KMS-11 (cell line): ENCODE measurements around the gene CCDC69.

Source experiments
- H2AFZ ChIP-seq: fragments of 200-600 bp; sonication (generic); 2 replicates; pipeline ENCODE4 v1.6.1; 2016; ENCODE audit warnings: antibody characterized with exemption, mixed run types, low read depth
- H3K27ac ChIP-seq: fragments of 200-600 bp; sonication (generic); 2 replicates; pipeline ENCODE4 v1.6.1; 2016; ENCODE audit warnings: mild to moderate bottlenecking, mixed run types
- H3K27me3 ChIP-seq: fragments of 200-600 bp; sonication (generic); 2 replicates; pipeline ENCODE4 v1.6.1; 2017; ENCODE audit warnings: mild to moderate bottlenecking, low read depth, mixed run types, moderate library complexity; ENCODE audit not compliant: insufficient read depth
- H3K36me3 ChIP-seq: fragments of 200-600 bp; sonication (generic); 2 replicates; pipeline ENCODE4 v1.6.1; 2017; ENCODE audit warnings: mild to moderate bottlenecking, mixed run types; ENCODE audit not compliant: insufficient read depth
- H3K4me1 ChIP-seq: fragments of 200-600 bp; sonication (generic); 2 replicates; pipeline ENCODE4 v1.6.1; 2016; ENCODE audit warnings: mild to moderate bottlenecking, low read depth, mixed run types; ENCODE audit not compliant: poor library complexity, severe bottlenecking
- H3K4me2 ChIP-seq: fragments of 200-600 bp; sonication (generic); 2 replicates; pipeline ENCODE4 v1.7.0; 2016; ENCODE audit warnings: mild to moderate bottlenecking, mixed run types
- H3K4me3 ChIP-seq: fragments of 200-600 bp; sonication (generic); IDR thresholded peaks from 2 replicates; pipeline ENCODE4 v1.6.1; 2017; ENCODE audit warnings: low read depth, low read length, mixed read lengths; ENCODE audit not compliant: insufficient read depth
- H3K79me2 ChIP-seq: fragments of 200-600 bp; sonication (generic); 2 replicates; pipeline ENCODE4 v1.6.1; 2016; ENCODE audit warnings: low read depth, mixed run types; ENCODE audit not compliant: insufficient read depth
- H3K9ac ChIP-seq: fragments of 200-600 bp; sonication (generic); 2 replicates; pipeline ENCODE4 v1.6.1; 2016; ENCODE audit warnings: mild to moderate bottlenecking, mixed run types
- H4K20me1 ChIP-seq: fragments of 200-600 bp; sonication (generic); 2 replicates; pipeline ENCODE4 v1.6.1; 2016; ENCODE audit warnings: mild to moderate bottlenecking, mixed run types; ENCODE audit not compliant: insufficient read depth
- TF ChIP-seq, protein P1 (sequence below): fragments of 200-600 bp; sonication (generic); conservative IDR thresholded peaks from 2 replicates; pipeline ENCODE4 v1.6.1; 2017; ENCODE audit warnings: low read depth, mild to moderate bottlenecking, antibody characterized with exemption, low read length, moderate library complexity, mixed read lengths

Gene CCDC69

DNA sequence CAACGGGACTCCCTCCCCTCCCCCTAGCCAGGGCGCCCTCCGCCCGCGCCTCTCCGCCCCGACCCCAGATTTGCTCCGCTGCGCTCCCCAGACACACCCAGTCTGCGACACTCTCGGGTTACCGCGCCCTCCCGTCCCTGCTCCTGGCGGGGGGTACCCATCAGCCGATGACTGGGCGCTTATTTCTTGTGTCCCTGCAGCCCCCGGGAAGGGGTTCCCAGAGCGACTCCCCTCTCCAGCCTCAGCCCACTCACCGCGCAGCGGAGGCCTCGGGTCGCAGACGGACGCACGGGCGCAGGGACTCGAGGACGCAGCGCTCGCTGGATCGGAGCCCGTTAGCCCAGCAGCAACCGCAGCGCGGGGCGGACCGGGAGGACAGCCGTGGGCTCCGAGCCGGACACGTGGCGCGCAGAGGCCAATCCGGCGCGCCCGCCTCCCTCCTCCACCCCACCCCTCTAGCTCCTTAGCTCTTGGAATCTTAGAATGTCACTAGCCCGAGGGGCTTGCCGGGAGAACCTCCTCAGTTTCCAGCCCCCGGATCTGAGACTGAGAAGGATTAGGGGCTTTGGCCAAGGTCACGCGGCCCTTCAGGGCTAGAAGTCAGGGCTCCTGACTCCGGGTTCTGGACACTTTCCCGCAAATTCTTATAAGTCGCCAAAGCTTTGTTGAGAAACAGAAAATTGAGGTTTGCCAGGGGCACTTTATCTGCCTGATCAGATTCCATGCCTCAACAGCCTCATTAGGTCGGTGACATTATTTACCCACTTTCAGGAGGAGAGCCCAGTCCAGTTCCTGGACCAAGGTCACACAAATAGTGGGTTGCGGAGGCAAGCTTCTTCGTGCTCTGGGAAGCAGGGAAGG lies 66.2 kb downstream of the CCDC69 start, which contains the start of gene ANXA6:
Gene ANXA6, minus strand, starts transcription at position 354 of the 861 bp plus-strand sequence. CDS start 9,878 bp downstream, outside the sequence.
- H3K4me1 ChIP-seq: peaks cover 43% of the 10 kb centered on the region
- H3K36me3 ChIP-seq: no peaks in the 10 kb centered on the region
- no peak within 1 kb of the TSS for H3K4me3 ChIP-seq
- peaks cover 58% of the 10 kb centered on the region for H3K79me2 ChIP-seq
- peak within 1 kb of the TSS; percentile 71 for H3K9ac ChIP-seq
- H3K27ac ChIP-seq: peak within 1 kb of the TSS; percentile 62
- H4K20me1 ChIP-seq: no peaks in the 10 kb centered on the region
- TF ChIP-seq, protein P1, sequence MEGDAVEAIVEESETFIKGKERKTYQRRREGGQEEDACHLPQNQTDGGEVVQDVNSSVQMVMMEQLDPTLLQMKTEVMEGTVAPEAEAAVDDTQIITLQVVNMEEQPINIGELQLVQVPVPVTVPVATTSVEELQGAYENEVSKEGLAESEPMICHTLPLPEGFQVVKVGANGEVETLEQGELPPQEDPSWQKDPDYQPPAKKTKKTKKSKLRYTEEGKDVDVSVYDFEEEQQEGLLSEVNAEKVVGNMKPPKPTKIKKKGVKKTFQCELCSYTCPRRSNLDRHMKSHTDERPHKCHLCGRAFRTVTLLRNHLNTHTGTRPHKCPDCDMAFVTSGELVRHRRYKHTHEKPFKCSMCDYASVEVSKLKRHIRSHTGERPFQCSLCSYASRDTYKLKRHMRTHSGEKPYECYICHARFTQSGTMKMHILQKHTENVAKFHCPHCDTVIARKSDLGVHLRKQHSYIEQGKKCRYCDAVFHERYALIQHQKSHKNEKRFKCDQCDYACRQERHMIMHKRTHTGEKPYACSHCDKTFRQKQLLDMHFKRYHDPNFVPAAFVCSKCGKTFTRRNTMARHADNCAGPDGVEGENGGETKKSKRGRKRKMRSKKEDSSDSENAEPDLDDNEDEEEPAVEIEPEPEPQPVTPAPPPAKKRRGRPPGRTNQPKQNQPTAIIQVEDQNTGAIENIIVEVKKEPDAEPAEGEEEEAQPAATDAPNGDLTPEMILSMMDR: no peak
- H3K4me2 ChIP-seq: peak within 1 kb of the TSS; percentile 96
- H3K27me3 ChIP-seq: no peaks in the 10 kb centered on the region
- peak within 1 kb of the TSS; percentile 69 for H2AFZ ChIP-seq

DNA sequence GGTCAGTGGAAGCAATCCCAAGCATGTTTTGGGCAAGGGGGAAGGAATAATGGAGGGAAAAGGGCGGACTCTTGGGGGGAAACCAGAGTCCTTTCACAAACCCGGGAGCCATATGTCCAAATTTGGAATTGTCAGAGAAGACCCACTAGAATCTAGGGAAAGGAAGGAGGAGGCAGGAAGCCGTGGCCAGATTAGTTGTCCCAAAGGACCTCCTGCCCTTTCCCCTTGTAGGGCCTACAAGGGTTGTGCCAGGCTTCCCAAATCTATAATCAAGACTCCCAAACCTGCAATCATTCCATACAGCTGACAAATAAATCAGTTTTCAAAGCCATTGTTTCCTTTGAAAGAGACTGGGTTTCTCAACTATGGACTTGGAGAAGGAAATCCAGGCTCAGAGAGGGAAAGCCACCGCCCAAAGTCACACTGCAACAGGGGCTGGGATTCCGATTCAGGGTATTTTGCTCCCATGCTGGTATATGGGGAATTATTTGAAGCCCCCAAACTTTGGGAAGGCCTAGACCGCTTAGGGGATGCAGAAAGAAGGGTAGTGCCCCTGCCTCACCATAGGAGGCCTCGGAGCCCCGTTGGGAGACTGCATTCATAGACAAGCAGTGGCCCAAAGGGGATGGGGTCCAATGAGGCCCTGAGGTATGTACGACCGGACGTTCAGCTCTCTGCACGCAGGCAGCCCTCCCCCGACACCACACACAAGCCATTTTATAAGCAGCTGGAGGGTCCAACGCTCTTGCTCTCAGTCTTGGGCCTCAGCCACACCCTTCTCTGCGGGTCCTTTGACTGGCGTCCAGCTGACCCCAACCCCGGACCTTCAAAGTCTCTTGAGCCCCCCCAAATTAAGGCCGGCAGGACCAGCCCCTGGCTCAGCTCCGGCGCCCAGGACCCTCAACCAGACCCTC lies 67.1 kb downstream of the CCDC69 start:
- H3K4me1 ChIP-seq: peaks cover 52% of the 10 kb centered on the region
- peak overlapping the region; percentile 69; the same call in 1 of the 2 replicates for H2AFZ ChIP-seq
- peaks cover 67% of the 10 kb centered on the region for H3K79me2 ChIP-seq

DNA sequence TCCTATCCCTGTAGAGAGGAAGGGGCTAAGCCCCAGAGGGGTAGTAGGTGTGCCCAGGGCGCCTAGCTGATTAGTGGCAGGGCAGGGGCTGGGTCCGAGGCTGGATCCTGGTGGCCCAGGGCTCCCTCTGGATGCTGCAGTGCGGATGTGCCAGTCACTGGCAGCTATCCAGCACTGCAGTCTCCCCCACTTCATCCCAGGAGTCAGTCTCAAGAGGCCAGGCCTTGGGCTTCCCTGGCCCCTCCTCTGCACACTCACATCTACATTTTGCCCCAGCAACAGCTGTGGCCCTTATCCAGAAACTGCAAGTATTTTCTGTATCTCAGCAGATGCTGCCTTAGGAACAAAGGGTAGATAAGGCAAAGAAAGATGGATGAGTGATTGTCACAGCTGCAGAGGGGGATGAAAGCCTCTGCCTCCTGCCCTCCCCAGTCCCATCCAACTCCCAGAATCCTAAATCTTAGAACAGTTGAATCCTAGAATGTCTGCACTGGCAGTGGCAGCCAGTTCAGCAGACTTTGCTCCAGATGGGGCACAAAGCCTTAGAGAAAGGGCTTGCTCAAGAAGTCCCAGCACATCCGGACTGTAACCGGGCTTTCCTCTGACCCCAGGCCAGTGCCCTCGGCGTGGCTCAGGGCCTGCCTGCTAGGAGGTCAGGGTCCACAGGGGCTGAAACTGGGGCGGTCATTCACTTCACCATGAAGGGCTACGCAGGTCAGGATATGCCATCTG lies 68.0 kb downstream of the CCDC69 start:
- H3K27ac ChIP-seq: peak overlapping the region; percentile 62
- no peaks in the 10 kb centered on the region for H3K27me3 ChIP-seq
- H3K4me1 ChIP-seq: peaks cover 60% of the 10 kb centered on the region
- no peaks in the 10 kb centered on the region for H4K20me1 ChIP-seq
- peak overlapping the region; percentile 91 for H3K4me2 ChIP-seq
- no peaks in the 10 kb centered on the region for H3K36me3 ChIP-seq
- peak overlapping the region; percentile 71; the same call in 1 of the 2 replicates for H3K9ac ChIP-seq
- TF ChIP-seq, protein P1: no peak
- no peak overlapping the region; the same call in 1 of the 2 replicates for H2AFZ ChIP-seq
- no peak overlapping the region for H3K4me3 ChIP-seq
- H3K79me2 ChIP-seq: peaks cover 70% of the 10 kb centered on the region

More for the DNA sequence above, 67.1 kb downstream of the CCDC69 start:
- Histone ChIP-seq H3K36me3 (no peaks in the 10 kb centered on the region), H3K4me3 (no peak overlapping the region), H3K27ac (peak overlapping the region; percentile 62), H3K9ac (peak overlapping the region; percentile 71), H4K20me1 (no peaks in the 10 kb centered on the region), H3K27me3 (no peaks in the 10 kb centered on the region), H3K4me2 (peak overlapping the region; percentile 91)
- TF ChIP-seq, protein P1: no peak
